Esophagus (tissue), 2 donors: Measurements from ENCODE around the gene CAPG. TPM values are rescaled to one million over a fixed set of nuclear protein-coding genes. Genes with fewer than 3 reads are reported as not detected.

Experiments
- H3K27ac ChIP-seq, 2 donors: one replicate each; pipeline ENCODE4 v1.5.1; 2013; ENCODE audit warnings: low read depth in 2 of 2, mild to moderate bottlenecking in 2 of 2, inconsistent platforms in 1 of 2, low read length in 1 of 2, moderate library complexity in 1 of 2
- H3K27me3 ChIP-seq, 2 donors: one replicate each; pipeline ENCODE4 v1.6.1; 2013; ENCODE audit warnings: low read length in 2 of 2, control low read depth in 1 of 2, mild to moderate bottlenecking in 1 of 2; ENCODE audit not compliant: insufficient read depth in 2 of 2, control insufficient read depth in 1 of 2
- H3K36me3 ChIP-seq, 2 donors: one replicate each; pipeline ENCODE4 v1.6.1; 2013; ENCODE audit warnings: low read length in 1 of 2; ENCODE audit not compliant: control insufficient read depth in 2 of 2, insufficient read depth in 2 of 2
- H3K4me1 ChIP-seq, 2 donors: one replicate each; pipeline ENCODE4 v1.6.1; 2013; ENCODE audit warnings: low read length in 1 of 2; ENCODE audit not compliant: control insufficient read depth in 2 of 2, insufficient read depth in 2 of 2
- H3K4me3 ChIP-seq, 2 donors: one replicate each; pipeline ENCODE4 v1.5.1; 2013; ENCODE audit warnings: low read length in 2 of 2, mild to moderate bottlenecking in 2 of 2, low read depth in 1 of 2, moderate library complexity in 1 of 2
- H3K9me3 ChIP-seq, 2 donors: one replicate each; pipeline ENCODE4 v1.6.1; 2013; ENCODE audit warnings: mild to moderate bottlenecking in 2 of 2, low read depth in 1 of 2, low read length in 1 of 2, moderate library complexity in 1 of 2; ENCODE audit not compliant: control insufficient read depth in 2 of 2, insufficient read depth in 1 of 2
- WGBS, 2 donors: extraction: QIAGEN DNeasy Blood & Tissue Kit; methylation state at CpG; one replicate each; pipeline ENCODE4 v1.1.7; 2013; 5-methylcytosine and 5-hydroxymethylcytosine counted together
- polyA plus RNA-seq, 2 donors: library from polyadenylated mRNA; stranded (reverse); fragments of 200-250 nt; gene quantifications; one replicate each; pipeline ENCODE4 v1.2.3, GENCODE V29; 2013
- donor health status: healthy with polysubstance abuse.
- donor health status: Bipolar disorder and iron deficiency.

The CAPG gene
- polyA plus RNA-seq, 2 donors: 273 to 297 TPM

GRCh38 chr2:85413592-85414420 lies 3.6 kb upstream of the CAPG start:
- Histone ChIP-seq H3K4me3 (peak overlapping the region; percentile 37 to 56), H3K27me3 (no peaks in the 10 kb centered on the region), H3K4me1 (peaks cover 0 to 26% of the 10 kb centered on the region in 2 donors), H3K27ac (peak overlapping the region; percentile 86), H3K9me3 (no peaks in the 10 kb centered on the region), H3K36me3 (no peaks in the 10 kb centered on the region)
- WGBS, 2 donors: 6 to 8% methylated on average over 40 to 44 of the region's 44 CpGs

- Histone ChIP-seq H3K9me3 (no peaks in the 10 kb centered on the region), H3K4me1 (peaks cover 0 to 24% of the 10 kb centered on the region in 2 donors), H3K36me3 (no peaks in the 10 kb centered on the region), H3K4me3 (no peak overlapping the region), H3K27ac (peak overlapping the region in 1 of 2 donors; percentile 51), H3K27me3 (no peaks in the 10 kb centered on the region)
- WGBS, 2 donors: 92 to 93% methylated on average over 5 of the region's 5 CpGs
Observed at GRCh38 chr2:85411405-85411748, 1.2 kb upstream of the CAPG start.

- Histone ChIP-seq H3K4me1 (peaks cover 0 to 24% of the 10 kb centered on the region in 2 donors), H3K27me3 (no peaks in the 10 kb centered on the region), H3K9me3 (no peaks in the 10 kb centered on the region), H3K4me3 (no peak overlapping the region), H3K27ac (peak overlapping the region; percentile 86 to 87), H3K36me3 (no peaks in the 10 kb centered on the region)
- 68 to 79% methylated on average over 13 of the region's 13 CpGs for WGBS, 2 donors
Observed at GRCh38 chr2:85410584-85411404, 628 bp upstream of the CAPG start.

GRCh38 chr2:85405201-85406059 lies 4.7 kb downstream of the CAPG start:
- H3K4me3 ChIP-seq: no peak overlapping the region
- peak overlapping the region; percentile 1 to 32 for H3K27ac ChIP-seq
- no peaks in the 10 kb centered on the region for H3K9me3 ChIP-seq
- H3K27me3 ChIP-seq: no peaks in the 10 kb centered on the region
- peaks cover 5 to 15% of the 10 kb centered on the region in 2 donors for H3K36me3 ChIP-seq
- H3K4me1 ChIP-seq: peaks cover 0 to 17% of the 10 kb centered on the region in 2 donors
- 69 to 78% methylated on average over 15 of the region's 15 CpGs for WGBS, 2 donors

GRCh38 chr2:85401844-85402243 lies 8.3 kb downstream of the CAPG start:
- Histone ChIP-seq H3K9me3 (no peaks in the 10 kb centered on the region), H3K27me3 (no peaks in the 10 kb centered on the region), H3K27ac (no peak overlapping the region), H3K36me3 (peaks cover 7 to 34% of the 10 kb centered on the region in 2 donors), H3K4me3 (no peak overlapping the region), H3K4me1 (peaks cover 0 to 5% of the 10 kb centered on the region in 2 donors)
- WGBS, 2 donors: 90% methylated on average over 8 of the region's 8 CpGs

- Histone ChIP-seq H3K9me3 (no peaks in the 10 kb centered on the region), H3K27ac (no peak overlapping the region), H3K27me3 (no peaks in the 10 kb centered on the region), H3K4me1 (peaks cover 0 to 5% of the 10 kb centered on the region in 2 donors), H3K36me3 (peaks cover 7 to 34% of the 10 kb centered on the region in 2 donors), H3K4me3 (no peak overlapping the region)
- 94 to 95% methylated on average over 7 of the region's 7 CpGs for WGBS, 2 donors
Observed at GRCh38 chr2:85401464-85401805, 8.7 kb downstream of the CAPG start.

GRCh38 chr2:85400541-85401463 lies 9.4 kb downstream of the CAPG start:
- Histone ChIP-seq H3K27me3 (no peaks in the 10 kb centered on the region), H3K9me3 (no peaks in the 10 kb centered on the region), H3K36me3 (peaks cover 7 to 34% of the 10 kb centered on the region in 2 donors), H3K4me1 (peaks cover 3 to 5% of the 10 kb centered on the region in 2 donors), H3K4me3 (no peak overlapping the region), H3K27ac (no peak overlapping the region)
- 77 to 82% methylated on average over 14 of the region's 14 CpGs for WGBS, 2 donors

- Histone ChIP-seq H3K36me3 (peaks cover 7 to 39% of the 10 kb centered on the region in 2 donors), H3K27me3 (no peaks in the 10 kb centered on the region), H3K27ac (no peak overlapping the region), H3K4me1 (peaks cover 3 to 5% of the 10 kb centered on the region in 2 donors), H3K9me3 (no peaks in the 10 kb centered on the region), H3K4me3 (no peak overlapping the region)
- 83 to 92% methylated on average over 8 of the region's 8 CpGs for WGBS, 2 donors
Observed at GRCh38 chr2:85400023-85400422, 10.1 kb downstream of the CAPG start.
